SK-N-MC (cell line): ENCODE data around the gene KDM6A.
"Not testable (repeated sequence)": the region's sequence is repeated elsewhere in the genome, so short reads cannot be mapped to it uniquely, and the experiment has no call there.

Experiments
- DNase-seq: peaks from one replicate; pipeline ENCODE4 v3.0.0-alpha.2; 2011; ENCODE audit warnings: low read depth, low spot score
- H3K27ac ChIP-seq: fragments of 200-600 bp; sonication (generic); 2 replicates; pipeline ENCODE4 v1.5.1; 2016; ENCODE audit warnings: mixed run types
- H3K36me3 ChIP-seq: fragments of 200-600 bp; sonication (generic); 2 replicates; pipeline ENCODE4 v1.6.1; 2017; ENCODE audit warnings: antibody characterized with exemption, low read length, mixed read lengths; ENCODE audit not compliant: insufficient read depth
- H3K4me3 ChIP-seq: fragments of 200-600 bp; sonication (generic); 2 replicates; pipeline ENCODE4 v1.5.1; 2016
- H3K9ac ChIP-seq: fragments of 200-600 bp; sonication (generic); 2 replicates; pipeline ENCODE4 v1.8.0; 2017; ENCODE audit warnings: mixed run types, mixed read lengths; ENCODE audit not compliant: insufficient read length
- H3K9me3 ChIP-seq: fragments of 200-600 bp; sonication (generic); 2 replicates; pipeline ENCODE4 v1.6.1; 2017; ENCODE audit warnings: low read depth, mild to moderate bottlenecking, antibody characterized with exemption, low read length, moderate library complexity, mixed read lengths
- EZH2 ChIP-seq: fragments of 200-600 bp; sonication (generic); IDR thresholded peaks from one replicate; pipeline ENCODE4 v1.6.1; 2017; ENCODE audit warnings: antibody characterized with exemption
- FOXP2 ChIP-seq: optimal IDR thresholded peaks from 2 replicates; pipeline ENCODE3; 2011; ENCODE audit warnings: mild to moderate bottlenecking, moderate library complexity; ENCODE audit not compliant: insufficient read depth; ENCODE audit errors: extremely low read length, control extremely low read depth
- POLR2AphosphoS5 ChIP-seq: IDR thresholded peaks from 2 replicates; pipeline ENCODE4 v1.6.1; 2012; ENCODE audit warnings: mild to moderate bottlenecking, low read depth, low read length, borderline replicate concordance

The KDM6A gene

DNA sequence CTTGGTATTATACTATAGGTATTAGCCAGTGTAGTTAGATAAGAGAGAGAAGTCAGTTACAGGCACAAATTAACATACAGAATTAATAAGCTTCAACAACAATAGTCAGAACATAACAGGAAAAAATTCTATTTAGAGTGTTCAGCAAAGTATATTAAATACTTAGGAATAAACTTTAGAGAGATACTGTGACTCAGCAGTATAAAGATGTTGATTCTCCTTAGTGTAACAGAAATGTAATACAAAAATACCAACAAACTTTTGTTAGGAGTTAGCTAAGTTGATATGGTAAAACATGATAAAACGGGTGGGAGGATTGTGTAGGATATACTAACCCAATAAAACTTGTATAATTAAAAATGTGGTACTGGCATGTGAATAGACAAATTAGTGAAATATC lies 173.4 kb downstream of the KDM6A start:
- no peak for DNase-seq
- Histone ChIP-seq H3K4me3 (no peak overlapping the region), H3K9me3 (no peaks in the 10 kb centered on the region), H3K27ac (no peak overlapping the region), H3K9ac (no peak overlapping the region), H3K36me3 (peaks cover 3% of the 10 kb centered on the region; the same call in 1 of the 2 replicates)
- TF ChIP-seq FOXP2 (no peak), POLR2AphosphoS5 (no peak), EZH2 (no peak)

DNA sequence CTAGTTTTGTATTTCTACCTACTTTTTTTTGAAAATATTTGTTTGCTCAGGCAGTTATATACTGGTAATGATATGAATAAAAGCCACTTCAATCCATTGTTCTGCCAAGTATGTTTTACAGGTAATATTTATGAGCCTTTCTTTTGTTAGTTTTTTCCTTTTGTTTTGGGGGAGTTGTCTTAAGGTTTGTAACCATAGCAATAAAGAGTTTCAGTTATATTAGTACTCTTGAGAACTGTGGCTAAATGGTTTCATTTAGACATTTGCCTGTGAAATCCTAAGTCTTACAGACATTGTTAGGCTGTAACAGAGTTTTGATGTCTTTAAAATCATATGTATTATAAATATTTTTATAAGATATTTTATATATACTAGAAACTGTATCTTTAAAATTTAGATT lies 177.6 kb downstream of the KDM6A start:
- no peak for TF ChIP-seq FOXP2
- H3K36me3 ChIP-seq: peaks cover 11% of the 10 kb centered on the region; the same call in 1 of the 2 replicates
- no peak overlapping the region for H3K9ac ChIP-seq
- DNase-seq: no peak
- no peak overlapping the region for H3K4me3 ChIP-seq
- H3K27ac ChIP-seq: no peak overlapping the region
- no peaks in the 10 kb centered on the region for H3K9me3 ChIP-seq

DNA sequence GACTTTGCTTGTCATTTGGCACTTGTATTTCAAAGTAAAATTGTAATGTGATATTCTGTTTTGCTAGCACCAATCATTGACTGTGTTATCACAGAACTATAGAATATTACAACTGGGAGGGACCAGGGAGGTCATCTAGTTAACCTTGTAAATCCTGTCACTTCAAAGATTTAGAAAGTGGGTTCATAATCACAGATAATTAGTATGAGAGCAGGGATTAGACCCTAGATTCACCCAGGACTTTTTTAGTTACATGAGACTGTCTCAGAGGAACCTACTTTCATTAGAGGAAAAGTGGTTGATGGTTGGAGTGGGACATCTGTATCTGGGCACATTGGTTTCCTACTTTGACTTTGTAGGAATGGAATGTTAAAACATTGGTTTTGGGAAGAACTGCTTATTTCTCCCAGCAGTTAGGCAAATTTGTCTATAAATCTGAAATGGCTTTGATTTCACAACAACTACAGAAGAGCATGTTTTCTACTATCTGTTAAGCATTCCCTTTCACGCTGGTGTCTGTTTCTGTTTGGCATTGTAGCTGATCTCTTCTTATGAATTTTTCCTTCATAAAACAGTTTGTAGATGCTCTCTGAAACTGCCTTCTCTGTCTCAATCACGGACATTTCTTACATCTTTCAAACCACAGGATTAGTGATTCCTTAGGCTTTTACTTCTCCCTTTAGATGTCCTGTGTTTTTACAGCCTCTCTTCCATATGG lies 183.6 kb downstream of the KDM6A start:
- no peak for DNase-seq
- H3K9me3 ChIP-seq: no peaks in the 10 kb centered on the region
- H3K4me3 ChIP-seq: no peak overlapping the region
- TF ChIP-seq FOXP2: no peak
- TF ChIP-seq POLR2AphosphoS5: no peak
- TF ChIP-seq EZH2: no peak
- H3K36me3 ChIP-seq: peaks cover 25% of the 10 kb centered on the region
- no peak overlapping the region for H3K27ac ChIP-seq
- H3K9ac ChIP-seq: no peak overlapping the region

DNA sequence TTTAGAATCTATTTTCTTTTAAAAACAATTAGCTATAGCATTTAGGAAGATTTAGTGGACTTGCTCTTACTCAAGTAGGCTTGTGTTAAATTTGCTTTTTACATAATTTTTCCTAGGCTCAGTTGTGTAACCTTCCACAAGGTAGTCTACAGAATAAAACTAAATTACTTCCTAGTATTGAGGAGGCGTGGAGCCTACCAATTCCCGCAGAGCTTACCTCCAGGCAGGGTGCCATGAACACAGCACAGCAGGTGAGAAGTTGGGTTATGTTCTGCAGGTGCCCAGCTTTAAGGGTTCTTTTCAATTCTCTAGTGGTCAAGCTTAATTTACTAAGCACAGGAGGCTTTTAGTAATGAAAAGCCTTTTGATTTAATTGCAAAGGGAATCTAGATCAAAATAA lies 186.9 kb downstream of the KDM6A start:
- not testable (repeated sequence) for H3K27ac ChIP-seq, H3K9me3 ChIP-seq, DNase-seq

DNA sequence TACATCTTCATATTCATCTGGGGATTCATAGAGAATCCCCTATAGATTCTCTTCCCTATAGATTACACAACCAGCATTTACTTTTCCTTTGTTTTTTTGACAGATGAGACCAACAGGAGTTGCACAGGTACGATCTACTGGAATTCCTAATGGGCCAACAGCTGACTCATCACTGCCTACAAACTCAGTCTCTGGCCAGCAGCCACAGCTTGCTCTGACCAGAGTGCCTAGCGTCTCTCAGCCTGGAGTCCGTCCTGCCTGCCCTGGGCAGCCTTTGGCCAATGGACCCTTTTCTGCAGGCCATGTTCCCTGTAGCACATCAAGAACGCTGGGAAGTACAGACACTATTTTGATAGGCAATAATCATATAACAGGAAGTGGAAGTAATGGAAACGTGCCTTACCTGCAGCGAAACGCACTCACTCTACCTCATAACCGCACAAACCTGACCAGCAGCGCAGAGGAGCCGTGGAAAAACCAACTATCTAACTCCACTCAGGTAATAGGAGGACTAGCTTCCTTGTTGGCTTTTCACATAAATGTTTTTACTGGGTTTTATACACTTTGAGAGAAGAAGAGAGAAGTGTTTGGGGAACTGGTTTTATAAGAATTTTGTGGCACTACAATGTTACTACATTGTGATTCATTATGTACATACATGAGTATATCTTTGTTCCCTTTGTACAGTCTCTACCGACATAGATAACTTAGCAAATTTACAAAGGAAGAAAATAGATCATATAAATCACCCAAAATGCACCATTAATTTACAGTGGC lies 190.5 kb downstream of the KDM6A start:
- Histone ChIP-seq H3K9me3 (no peaks in the 10 kb centered on the region), H3K9ac (no peak overlapping the region), H3K4me3 (no peak overlapping the region), H3K36me3 (peaks cover 51% of the 10 kb centered on the region), H3K27ac (no peak overlapping the region)
- TF ChIP-seq EZH2 (no peak), FOXP2 (no peak), POLR2AphosphoS5 (no peak)
- DNase-seq: no peak

More for the DNA sequence above, 186.9 kb downstream of the KDM6A start:
- H3K4me3 ChIP-seq, H3K9ac ChIP-seq: not testable (repeated sequence)
- H3K36me3 ChIP-seq: peaks cover 45% of the 10 kb centered on the region

DNA sequence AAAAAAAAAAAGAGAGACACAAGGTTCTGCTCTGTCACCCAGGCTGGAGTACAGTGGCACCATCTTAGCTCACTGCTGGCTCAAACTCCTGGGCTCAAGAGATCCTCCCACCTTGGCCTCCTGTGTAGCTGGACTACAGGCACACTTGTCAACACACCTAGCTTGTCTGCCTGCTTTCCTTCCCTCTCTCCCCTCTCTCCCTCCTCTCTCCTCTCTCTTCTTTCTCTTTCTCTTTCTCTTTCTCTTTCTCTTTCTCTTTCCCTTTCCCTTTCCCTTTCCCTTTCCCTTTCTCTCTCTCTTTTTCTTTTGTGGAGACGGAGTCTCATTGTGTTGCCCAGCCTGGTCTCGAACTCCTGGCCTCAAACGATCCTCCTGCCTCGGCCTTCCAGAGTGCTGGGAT lies 195.6 kb downstream of the KDM6A start:
- peaks cover 30% of the 10 kb centered on the region for H3K36me3 ChIP-seq

DNA sequence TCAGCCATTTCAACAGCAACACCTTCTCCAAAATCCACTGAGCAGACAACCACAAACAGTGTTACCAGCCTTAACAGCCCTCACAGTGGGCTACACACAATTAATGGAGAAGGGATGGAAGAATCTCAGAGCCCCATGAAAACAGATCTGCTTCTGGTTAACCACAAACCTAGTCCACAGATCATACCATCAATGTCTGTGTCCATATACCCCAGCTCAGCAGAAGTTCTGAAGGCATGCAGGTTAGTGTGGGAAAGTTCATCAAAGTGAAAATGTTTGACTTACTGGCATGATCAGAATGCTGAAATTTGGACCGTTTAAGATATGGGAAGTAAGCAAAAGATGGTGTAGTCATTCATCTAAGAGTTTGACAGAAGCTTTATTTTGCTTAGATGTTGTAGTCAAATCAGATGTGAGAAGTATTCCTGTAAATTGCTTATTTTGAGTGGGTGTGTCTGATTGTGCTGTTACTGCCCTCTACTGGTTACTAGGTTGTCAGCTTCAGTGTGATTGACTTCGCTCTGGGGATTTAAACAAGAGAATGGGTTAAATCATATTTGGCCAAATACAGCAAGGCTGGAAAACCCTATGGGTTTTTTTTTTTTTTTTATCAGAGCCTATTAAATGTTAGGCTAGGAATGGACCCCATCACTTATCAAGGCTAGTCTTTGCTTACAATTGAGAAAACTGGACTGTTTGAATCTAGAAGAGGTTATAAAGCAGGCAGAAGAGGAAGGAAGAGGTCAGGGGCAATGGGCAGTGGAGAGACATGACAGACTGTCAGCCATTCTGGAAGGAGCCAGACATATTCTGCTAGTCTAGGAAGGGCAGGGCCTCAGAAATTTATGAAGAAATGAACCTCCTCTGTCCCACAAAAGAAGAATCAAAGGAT lies 197.4 kb downstream of the KDM6A start:
- Histone ChIP-seq H3K9ac (no peak overlapping the region), H3K27ac (no peak overlapping the region), H3K36me3 (peaks cover 15% of the 10 kb centered on the region; the same call in 1 of the 2 replicates), H3K9me3 (no peaks in the 10 kb centered on the region), H3K4me3 (no peak overlapping the region)
- DNase-seq: peak; percentile 42
- TF ChIP-seq FOXP2 (no peak), POLR2AphosphoS5 (no peak), EZH2 (no peak)

More for the DNA sequence above, 195.6 kb downstream of the KDM6A start:
- H3K9ac ChIP-seq: no peak overlapping the region
- TF ChIP-seq EZH2 (no peak), FOXP2 (no peak), POLR2AphosphoS5 (no peak)
- H3K4me3 ChIP-seq: no peak overlapping the region
- no peak for DNase-seq
- no peak overlapping the region for H3K27ac ChIP-seq
- no peaks in the 10 kb centered on the region for H3K9me3 ChIP-seq

DNA sequence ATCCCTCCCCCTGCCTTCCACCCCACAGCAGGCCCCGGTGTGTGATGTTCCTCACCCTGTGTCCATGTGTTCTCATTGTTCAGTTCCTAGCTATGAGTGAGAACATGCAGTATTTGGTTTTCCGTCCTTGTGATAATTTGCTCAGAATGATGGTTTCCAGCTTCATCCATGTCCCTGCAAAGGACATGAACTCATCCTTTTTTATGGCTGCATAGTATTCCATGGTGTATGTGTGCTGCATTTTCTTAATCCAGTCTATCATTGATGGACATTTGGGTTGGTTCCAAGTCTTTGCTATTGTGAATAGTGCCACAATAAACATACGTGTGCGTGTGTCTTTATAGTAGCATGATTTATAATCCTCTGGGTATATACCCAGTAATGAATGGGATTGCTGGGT lies 200.0 kb downstream of the KDM6A start:
- H3K36me3 ChIP-seq: peaks cover 21% of the 10 kb centered on the region
- not testable (repeated sequence) for DNase-seq, H3K27ac ChIP-seq, H3K9ac ChIP-seq, H3K4me3 ChIP-seq, H3K9me3 ChIP-seq
